ENCODE data around the gene SMO. TPM values are rescaled to one million over a fixed set of nuclear protein-coding genes. Genes with fewer than 3 reads are reported as not detected.

SMO gene
- total and polyA plus RNA-seq, 9 of the 15 experiments (the other 6 are each of a cell fraction or from before 2014, with no cell fraction given): 0.05 to 0.13 (median 0.10) TPM; not detected in 5

- TF ChIP-seq CBX2 (IDR thresholded peaks at IDR 0.05; ENCODE audit: insufficient read depth, low read length, poor library complexity, severe bottlenecking) (peak; percentile 56), FOXA1 (IDR thresholded peaks at IDR 0.05; ENCODE audit: borderline replicate concordance) (no peak), RBM25 (IDR thresholded peaks at IDR 0.05; ENCODE audit: low read depth, low read length, severe bottlenecking) (no peak), POLR2B (IDR thresholded peaks at IDR 0.05; ENCODE audit: low read depth, partially characterized antibody) (no peak), ZNF12 (CRISPR knock-in tag; IDR thresholded peaks at IDR 0.05) (no peak), TRIM28 (IDR thresholded peaks at IDR 0.05) (no peak), PTBP1 (IDR thresholded peaks at IDR 0.05; ENCODE audit: low read depth, low read length) (no peak), CHD4 (IDR thresholded peaks at IDR 0.05; ENCODE audit: insufficient read depth, insufficient replicate concordance, low read depth, low read length, poor library complexity, severe bottlenecking) (no peak), ZFP36 (IDR thresholded peaks at IDR 0.05; ENCODE audit: low read depth, low read length, partially characterized antibody) (no peak), THRAP3 (IDR thresholded peaks at IDR 0.05; ENCODE audit: borderline replicate concordance) (no peak), HNRNPK (IDR thresholded peaks at IDR 0.05; ENCODE audit: low read depth, low read length, poor library complexity, severe bottlenecking) (no peak), CBX5 (IDR thresholded peaks at IDR 0.05; ENCODE audit: borderline replicate concordance, low read depth) (no peak), ZKSCAN1 (IDR thresholded peaks at IDR 0.05; ENCODE audit: low read depth, low read length) (no peak), MAFF (IDR thresholded peaks at IDR 0.05; ENCODE audit: low read length) (peak; percentile 54), C11orf30 (IDR thresholded peaks at IDR 0.05; ENCODE audit: low read depth) (peak; percentile 89), MTA2 (IDR thresholded peaks at IDR 0.05; ENCODE audit: low read depth) (no peak), KAT7 (CRISPR knock-in tag; IDR thresholded peaks at IDR 0.05; ENCODE audit: borderline replicate concordance) (peak; percentile 25; the same call in 1 of the 2 replicates)
- TF ChIP-seq, protein P1, sequence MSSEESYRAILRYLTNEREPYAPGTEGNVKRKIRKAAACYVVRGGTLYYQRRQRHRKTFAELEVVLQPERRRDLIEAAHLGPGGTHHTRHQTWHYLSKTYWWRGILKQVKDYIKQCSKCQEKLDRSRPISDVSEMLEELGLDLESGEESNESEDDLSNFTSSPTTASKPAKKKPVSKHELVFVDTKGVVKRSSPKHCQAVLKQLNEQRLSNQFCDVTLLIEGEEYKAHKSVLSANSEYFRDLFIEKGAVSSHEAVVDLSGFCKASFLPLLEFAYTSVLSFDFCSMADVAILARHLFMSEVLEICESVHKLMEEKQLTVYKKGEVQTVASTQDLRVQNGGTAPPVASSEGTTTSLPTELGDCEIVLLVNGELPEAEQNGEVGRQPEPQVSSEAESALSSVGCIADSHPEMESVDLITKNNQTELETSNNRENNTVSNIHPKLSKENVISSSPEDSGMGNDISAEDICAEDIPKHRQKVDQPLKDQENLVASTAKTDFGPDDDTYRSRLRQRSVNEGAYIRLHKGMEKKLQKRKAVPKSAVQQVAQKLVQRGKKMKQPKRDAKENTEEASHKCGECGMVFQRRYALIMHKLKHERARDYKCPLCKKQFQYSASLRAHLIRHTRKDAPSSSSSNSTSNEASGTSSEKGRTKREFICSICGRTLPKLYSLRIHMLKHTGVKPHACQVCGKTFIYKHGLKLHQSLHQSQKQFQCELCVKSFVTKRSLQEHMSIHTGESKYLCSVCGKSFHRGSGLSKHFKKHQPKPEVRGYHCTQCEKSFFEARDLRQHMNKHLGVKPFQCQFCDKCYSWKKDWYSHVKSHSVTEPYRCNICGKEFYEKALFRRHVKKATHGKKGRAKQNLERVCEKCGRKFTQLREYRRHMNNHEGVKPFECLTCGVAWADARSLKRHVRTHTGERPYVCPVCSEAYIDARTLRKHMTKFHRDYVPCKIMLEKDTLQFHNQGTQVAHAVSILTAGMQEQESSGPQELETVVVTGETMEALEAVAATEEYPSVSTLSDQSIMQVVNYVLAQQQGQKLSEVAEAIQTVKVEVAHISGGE (CRISPR knock-in tag; IDR thresholded peaks at IDR 0.05): no peak
- TF ChIP-seq, protein P2, sequence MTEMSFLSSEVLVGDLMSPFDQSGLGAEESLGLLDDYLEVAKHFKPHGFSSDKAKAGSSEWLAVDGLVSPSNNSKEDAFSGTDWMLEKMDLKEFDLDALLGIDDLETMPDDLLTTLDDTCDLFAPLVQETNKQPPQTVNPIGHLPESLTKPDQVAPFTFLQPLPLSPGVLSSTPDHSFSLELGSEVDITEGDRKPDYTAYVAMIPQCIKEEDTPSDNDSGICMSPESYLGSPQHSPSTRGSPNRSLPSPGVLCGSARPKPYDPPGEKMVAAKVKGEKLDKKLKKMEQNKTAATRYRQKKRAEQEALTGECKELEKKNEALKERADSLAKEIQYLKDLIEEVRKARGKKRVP (CRISPR knock-in tag; IDR thresholded peaks at IDR 0.05): no peak
- TF ChIP-seq, protein P3, sequence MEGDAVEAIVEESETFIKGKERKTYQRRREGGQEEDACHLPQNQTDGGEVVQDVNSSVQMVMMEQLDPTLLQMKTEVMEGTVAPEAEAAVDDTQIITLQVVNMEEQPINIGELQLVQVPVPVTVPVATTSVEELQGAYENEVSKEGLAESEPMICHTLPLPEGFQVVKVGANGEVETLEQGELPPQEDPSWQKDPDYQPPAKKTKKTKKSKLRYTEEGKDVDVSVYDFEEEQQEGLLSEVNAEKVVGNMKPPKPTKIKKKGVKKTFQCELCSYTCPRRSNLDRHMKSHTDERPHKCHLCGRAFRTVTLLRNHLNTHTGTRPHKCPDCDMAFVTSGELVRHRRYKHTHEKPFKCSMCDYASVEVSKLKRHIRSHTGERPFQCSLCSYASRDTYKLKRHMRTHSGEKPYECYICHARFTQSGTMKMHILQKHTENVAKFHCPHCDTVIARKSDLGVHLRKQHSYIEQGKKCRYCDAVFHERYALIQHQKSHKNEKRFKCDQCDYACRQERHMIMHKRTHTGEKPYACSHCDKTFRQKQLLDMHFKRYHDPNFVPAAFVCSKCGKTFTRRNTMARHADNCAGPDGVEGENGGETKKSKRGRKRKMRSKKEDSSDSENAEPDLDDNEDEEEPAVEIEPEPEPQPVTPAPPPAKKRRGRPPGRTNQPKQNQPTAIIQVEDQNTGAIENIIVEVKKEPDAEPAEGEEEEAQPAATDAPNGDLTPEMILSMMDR (IDR thresholded peaks at IDR 0.05 in 2 of 3, conservative IDR thresholded peaks at IDR 0.05 in 1 of 3; ENCODE audit: insufficient read depth in 2 of 3, low read depth in 1 of 3, low read length in 3 of 3): no peak
Observed at GRCh38 chr7:129225931-129226572, 37.6 kb downstream of the SMO start (continued).

Data from K562 (cell line).